Endothelial cell of umbilical vein (primary cell): ENCODE measurements around the gene RNF157. TPM values are rescaled to one million over a fixed set of nuclear protein-coding genes. Genes with fewer than 3 reads are reported as not detected.
"Not testable (repeated sequence)": the region's sequence is repeated elsewhere in the genome, so short reads cannot be mapped to it uniquely, and the experiment has no call there.

Source experiments
- BruUV-seq: library from RNA; stranded (reverse); fragments of 400-500 nt; replicated peaks from 2 replicates; lab custom pipeline; 2021; lab: Mats Ljungman, UMichigan
- CTCF ChIA-PET: fragments of 300-600, 350-600 bp; sonication (Branson Sonifier 250); formaldehyde crosslinking; loops from one replicate; lab custom pipeline; 2021; ENCODE audit warnings: antibody characterized with exemption, inconsistent platforms; lab: Charles Lee
- POLR2A ChIA-PET: fragments of 300-600, 350-600 bp; sonication (Branson Sonifier 250); formaldehyde crosslinking; loops from one replicate; lab custom pipeline; 2021; ENCODE audit warnings: antibody characterized with exemption, inconsistent platforms; lab: Charles Lee
- DNase-seq: peaks from one replicate; pipeline ENCODE4 v3.0.0-alpha.2; 2011; ENCODE audit warnings: low read depth, low spot score
- FAIRE-seq: peaks from 2 replicates; lab custom pipeline; 2011; peaks lifted over from hg19 to GRCh38; lab: Jason Lieb, UNC
- H2AFZ ChIP-seq: 2 replicates; pipeline ENCODE4 v1.6.0; 2012; ENCODE audit warnings: low read depth, low read length, control low read depth, inconsistent platforms
- H3K27ac ChIP-seq: 2 replicates; pipeline ENCODE4 v1.5.1; 2011; ENCODE audit warnings: low read depth, mild to moderate bottlenecking, control low read depth, low read length, moderate library complexity; ENCODE audit not compliant: insufficient read depth
- H3K27me3 ChIP-seq, 2 experiments: 2 replicates each; pipeline versions ENCODE4 v1.6.0 to v1.6.1; 2011; ENCODE audit warnings: low read length in 2 of 2, mixed read lengths in 1 of 2; ENCODE audit not compliant: control insufficient read depth in 2 of 2, insufficient read depth in 2 of 2
- H3K36me3 ChIP-seq, 2 experiments: 2 replicates in 1 of 2; 3 replicates in 1 of 2; pipeline ENCODE4 v1.5.1; 2011; ENCODE audit warnings: low read length in 2 of 2, mild to moderate bottlenecking in 1 of 2, moderate library complexity in 1 of 2; ENCODE audit not compliant: control insufficient read depth in 2 of 2, insufficient read depth in 2 of 2; ENCODE audit errors: extremely low read depth in 1 of 2
- H3K4me1 ChIP-seq: 3 replicates; pipeline ENCODE4 v1.5.1; 2011; ENCODE audit warnings: mild to moderate bottlenecking, low read length; ENCODE audit not compliant: control insufficient read depth, insufficient read depth; ENCODE audit errors: extremely low read depth
- H3K4me2 ChIP-seq: 2 replicates; pipeline ENCODE4 v1.6.1; 2011; ENCODE audit warnings: low read length, control low read depth, mixed read lengths; ENCODE audit not compliant: insufficient read depth
- H3K4me3 ChIP-seq, 3 experiments: fragments of 200-600 bp in 1 of 3; sonication (generic), shearing (Covaris generic) in 1 of 3; replicated peaks in 1 of 3; 2 replicates each; pipeline ENCODE4 v1.5.1; 2011 to 2016; ENCODE audit warnings: control low read depth in 3 of 3, low read length in 3 of 3, mild to moderate bottlenecking in 2 of 3, inconsistent platforms in 1 of 3, low read depth in 1 of 3, moderate library complexity in 1 of 3; ENCODE audit not compliant: insufficient read depth in 1 of 3
- H3K79me2 ChIP-seq: 2 replicates; pipeline ENCODE4 v1.6.0; 2012; ENCODE audit warnings: low read length, inconsistent platforms; ENCODE audit not compliant: control insufficient read depth, insufficient read depth
- H3K9ac ChIP-seq: replicated peaks from 2 replicates; pipeline ENCODE3; 2011; ENCODE audit warnings: low read length, control low read depth; ENCODE audit not compliant: insufficient read depth; ENCODE audit errors: extremely low read depth
- H3K9me1 ChIP-seq: replicated peaks from 3 replicates; pipeline ENCODE4 v1.6.0; 2011; ENCODE audit warnings: mild to moderate bottlenecking, low read length; ENCODE audit not compliant: control insufficient read depth, insufficient read depth; ENCODE audit errors: extremely low read depth
- H3K9me3 ChIP-seq: replicated peaks from 2 replicates; pipeline ENCODE4 v1.5.1; 2012; ENCODE audit warnings: low read length, inconsistent platforms; ENCODE audit not compliant: control insufficient read depth, insufficient read depth
- H4K20me1 ChIP-seq: replicated peaks from 2 replicates; pipeline ENCODE3; 2011; ENCODE audit warnings: mild to moderate bottlenecking, low read length; ENCODE audit not compliant: control insufficient read depth, insufficient read depth; ENCODE audit errors: extremely low read depth
- CTCF ChIP-seq, 2 donors: IDR thresholded peaks; 1 replicate in 1 of 2; 2 replicates in 1 of 2; pipeline ENCODE4 v1.5.1; 2011; ENCODE audit warnings: low read length in 2 of 2, mild to moderate bottlenecking in 2 of 2, moderate library complexity in 2 of 2, control low read depth in 1 of 2, inconsistent platforms in 1 of 2, low read depth in 1 of 2; ENCODE audit not compliant: insufficient read depth in 1 of 2; ENCODE audit errors: extremely low read depth in 1 of 2
- EZH2 ChIP-seq: IDR thresholded peaks from 2 replicates; pipeline ENCODE4 v1.6.1; 2012; ENCODE audit warnings: borderline replicate concordance, low read depth, mild to moderate bottlenecking, moderate library complexity, low read length, inconsistent platforms; ENCODE audit not compliant: severe bottlenecking
- FOS ChIP-seq: IDR thresholded peaks from 2 replicates; pipeline ENCODE4 v1.6.1; 2011; ENCODE audit warnings: mild to moderate bottlenecking, low read length, moderate library complexity, borderline replicate concordance; ENCODE audit not compliant: insufficient read depth
- GATA2 ChIP-seq: IDR thresholded peaks from 2 replicates; pipeline ENCODE4 v1.7.0; 2011; ENCODE audit warnings: low read depth, mild to moderate bottlenecking, moderate library complexity, mixed read lengths, low read length; ENCODE audit not compliant: insufficient read length, insufficient read depth
- JUN ChIP-seq: IDR thresholded peaks from 2 replicates; pipeline ENCODE4 v1.6.1; 2011; ENCODE audit warnings: borderline replicate concordance, low read depth; ENCODE audit not compliant: insufficient read length, insufficient read depth
- MAX ChIP-seq: IDR thresholded peaks from 2 replicates; pipeline ENCODE4 v1.6.1; 2011; ENCODE audit not compliant: insufficient read depth, insufficient read length
- MYC ChIP-seq: IDR thresholded peaks from one replicate; pipeline ENCODE4 v1.6.1; 2011; ENCODE audit warnings: mild to moderate bottlenecking, low read depth, low read length
- POLR2A ChIP-seq: IDR thresholded peaks from 2 replicates; pipeline ENCODE4 v1.6.1; 2012; ENCODE audit warnings: low read depth, mild to moderate bottlenecking, control low read depth, low read length
- POLR2AphosphoS5 ChIP-seq: IDR thresholded peaks from 2 replicates; pipeline ENCODE4 v1.6.1; 2012; ENCODE audit warnings: low read depth, mild to moderate bottlenecking, control low read depth, low read length, moderate library complexity; ENCODE audit not compliant: insufficient read depth
- dilution Hi-C: fragments of 300-500 bp; cut with MboI; formaldehyde crosslinking; loops from one replicate; pipeline ENCODE4 v1.15.0; 2019; ENCODE audit warnings: low sequenced_read_pairs; ENCODE audit not compliant: extremely low pct_ligation_motif_present
- intact Hi-C: fragments of 100-400 bp; cut with micrococcal nuclease; formaldehyde crosslinking; loops from one replicate; pipeline ENCODE4 v1.10.0; 2022
- polyA plus RNA-seq, 4 experiments: library from polyadenylated mRNA; depleted of rRNA in 3 of 4; stranded (reverse) in 3 of 4; unstranded in 1 of 4; fragments of >200 nt; gene quantifications; 2 replicates each; pipeline versions ENCODE4 v1.2.1 to v1.2.3, GENCODE V29; 2011 to 2012; ENCODE audit warnings: missing spikeins in 1 of 4
- total RNA-seq: library from RNA; stranded (reverse); gene quantifications from 2 replicates; pipeline ENCODE4 v1.2.3, GENCODE V29; 2021

RNF157 gene
- total and polyA plus RNA-seq, 2 donors (not counting 3 experiments of a cell fraction or from before 2014, with no cell fraction given): 0.07 to 0.86 TPM

GRCh38 chr17:76260220-76260619, 19.9 kb upstream of the RNF157 start:
- dilution Hi-C loops (no loop called here), intact Hi-C loops (loop anchor here (5.0 kb wide), 1 partner anchor 138 kb away; no protein-coding TSS in a partner anchor)
- no peaks in the 10 kb centered on the region for H3K79me2 ChIP-seq
- H2AFZ ChIP-seq: no peak overlapping the region
- H3K27me3 ChIP-seq: no peaks in the 10 kb centered on the region
- CTCF ChIA-PET: interaction anchor here (0.7 kb wide), 1 partner anchor 28 kb away, joined by 3 read pairs; no protein-coding TSS in a partner anchor
- FAIRE-seq: no peak
- no peaks in the 10 kb centered on the region for H3K9me1 ChIP-seq
- peaks cover 35% of the 10 kb centered on the region for H3K4me1 ChIP-seq
- no TSS peak for BruUV-seq
- H3K9ac ChIP-seq: no peak overlapping the region
- no peak overlapping the region for H3K27ac ChIP-seq
- H3K4me2 ChIP-seq: no peak overlapping the region
- H3K4me3 ChIP-seq: no peak overlapping the region
- DNase-seq: no peak
- POLR2A ChIA-PET: no interaction called here
- no peaks in the 10 kb centered on the region for H3K36me3 ChIP-seq
- H3K9me3 ChIP-seq: no peaks in the 10 kb centered on the region
- no peak for TF ChIP-seq EZH2
- TF ChIP-seq JUN: no peak
- TF ChIP-seq GATA2: no peak
- TF ChIP-seq FOS: no peak
- no peak for TF ChIP-seq CTCF (IDR thresholded peaks at IDR 0.05; ENCODE audit: extremely low read depth in 1 of 2, insufficient read depth in 1 of 2, low read depth in 1 of 2, low read length in 2 of 2)
- no peak for TF ChIP-seq MAX
- TF ChIP-seq POLR2A: no peak
- TF ChIP-seq MYC: no peak
- no peak for TF ChIP-seq POLR2AphosphoS5
- no peaks in the 10 kb centered on the region for H4K20me1 ChIP-seq

GRCh38 chr17:76256430-76257050, 16.2 kb upstream of the RNF157 start:
- FAIRE-seq, H3K4me2 ChIP-seq, H3K4me3 ChIP-seq, H3K9me3 ChIP-seq, dilution Hi-C loops, intact Hi-C loops, H2AFZ ChIP-seq, H3K36me3 ChIP-seq, H3K9ac ChIP-seq, DNase-seq, H4K20me1 ChIP-seq, H3K27me3 ChIP-seq, BruUV-seq, H3K79me2 ChIP-seq, H3K27ac ChIP-seq, H3K9me1 ChIP-seq: not testable (repeated sequence)
- ChIA-PET POLR2A (interaction anchor here (0.7 kb wide), 1 partner anchor 160 kb away, joined by 5 read pairs; no protein-coding TSS in a partner anchor), CTCF (interaction anchor here (0.8 to 2.9 kb wide), 3 partner anchors 10 to 25 kb away, joined by 3 to 10 read pairs (median 3); no protein-coding TSS in a partner anchor)
- H3K4me1 ChIP-seq: peaks cover 16% of the 10 kb centered on the region
